ENCODE measurements around the gene ELP1. TPM values are rescaled to one million over a fixed set of nuclear protein-coding genes. Genes with fewer than 3 reads are reported as not detected.
A peak's percentile ranks its signal among the peaks of the same experiment; 100 is the strongest.
"Not testable (repeated sequence)": the region's sequence is repeated elsewhere in the genome, so short reads cannot be mapped to it uniquely, and the experiment has no call there.

Gene ELP1
- total RNA-seq, 1 experiment from 2014 or later, result 49.3 TPM

GRCh38 chr9:108852079-108852478 lies 81.8 kb downstream of the ELP1 start:
- H3K4me3 ChIP-seq, result no peak overlapping the region
- DNase-seq, result no peak
- no peaks in the 10 kb centered on the region for H3K36me3 ChIP-seq
- no peaks in the 10 kb centered on the region for H3K27me3 ChIP-seq
- H3K9me3 ChIP-seq, result no peaks in the 10 kb centered on the region

- Histone ChIP-seq H3K4me3 (no peak overlapping the region), H3K27me3 (no peaks in the 10 kb centered on the region), H3K9me3 (no peaks in the 10 kb centered on the region), H3K36me3 (no peaks in the 10 kb centered on the region)
- DNase-seq, result no peak
Measured at GRCh38 chr9:108851138-108851537, 82.8 kb downstream of the ELP1 start.

GRCh38 chr9:108850293-108850897 lies 83.5 kb downstream of the ELP1 start:
- no peak for DNase-seq

GRCh38 chr9:108848296-108848695 lies 85.6 kb downstream of the ELP1 start:
- H3K9me3 ChIP-seq, H3K36me3 ChIP-seq, H3K27me3 ChIP-seq, DNase-seq, H3K4me3 ChIP-seq: not testable (repeated sequence)

More at GRCh38 chr9:108850293-108850897, 83.5 kb downstream of the ELP1 start:
- Histone ChIP-seq H3K36me3 (no peaks in the 10 kb centered on the region), H3K4me3 (no peak overlapping the region), H3K9me3 (no peaks in the 10 kb centered on the region), H3K27me3 (no peaks in the 10 kb centered on the region)

GRCh38 chr9:108845947-108846346 lies 88.0 kb downstream of the ELP1 start:
- H3K27me3 ChIP-seq, result no peaks in the 10 kb centered on the region
- no peak for DNase-seq

GRCh38 chr9:108845507-108845906 lies 88.4 kb downstream of the ELP1 start:
- no peaks in the 10 kb centered on the region for H3K9me3 ChIP-seq
- no peak for DNase-seq
- H3K4me3 ChIP-seq, result no peak overlapping the region
- no peaks in the 10 kb centered on the region for H3K27me3 ChIP-seq
- H3K36me3 ChIP-seq, result no peaks in the 10 kb centered on the region

More at GRCh38 chr9:108845947-108846346, 88.0 kb downstream of the ELP1 start:
- Histone ChIP-seq H3K4me3 (no peak overlapping the region), H3K36me3 (no peaks in the 10 kb centered on the region), H3K9me3 (no peaks in the 10 kb centered on the region)

GRCh38 chr9:108844856-108845255 lies 89.1 kb downstream of the ELP1 start:
- no peaks in the 10 kb centered on the region for H3K36me3 ChIP-seq
- no peaks in the 10 kb centered on the region for H3K27me3 ChIP-seq
- no peak for DNase-seq
- no peaks in the 10 kb centered on the region for H3K9me3 ChIP-seq
- no peak overlapping the region for H3K4me3 ChIP-seq

- Histone ChIP-seq H3K36me3 (no peaks in the 10 kb centered on the region), H3K4me3 (no peak overlapping the region), H3K9me3 (no peaks in the 10 kb centered on the region), H3K27me3 (no peaks in the 10 kb centered on the region)
- DNase-seq, result no peak
Measured at GRCh38 chr9:108844391-108844790, 89.5 kb downstream of the ELP1 start.

- no peak overlapping the region for H3K4me3 ChIP-seq
Measured at GRCh38 chr9:108842610-108843295, 91.2 kb downstream of the ELP1 start.

GRCh38 chr9:108839561-108839960 lies 94.4 kb downstream of the ELP1 start:
- H3K36me3 ChIP-seq, H3K4me3 ChIP-seq, DNase-seq, H3K9me3 ChIP-seq, H3K27me3 ChIP-seq: not testable (repeated sequence)

More at GRCh38 chr9:108842610-108843295, 91.2 kb downstream of the ELP1 start:
- H3K9me3 ChIP-seq, result no peaks in the 10 kb centered on the region
- DNase-seq, result no peak
- H3K36me3 ChIP-seq, result no peaks in the 10 kb centered on the region
- H3K27me3 ChIP-seq, result no peaks in the 10 kb centered on the region

- H3K4me3 ChIP-seq, result no peak overlapping the region
- DNase-seq, result peak; percentile 13
- no peaks in the 10 kb centered on the region for H3K27me3 ChIP-seq
Measured at GRCh38 chr9:108838017-108838416, 95.9 kb downstream of the ELP1 start.

GRCh38 chr9:108837530-108837929 lies 96.4 kb downstream of the ELP1 start:
- no peak overlapping the region for H3K4me3 ChIP-seq
- H3K9me3 ChIP-seq, result no peaks in the 10 kb centered on the region
- H3K27me3 ChIP-seq, result no peaks in the 10 kb centered on the region
- no peaks in the 10 kb centered on the region for H3K36me3 ChIP-seq
- no peak for DNase-seq

More at GRCh38 chr9:108838017-108838416, 95.9 kb downstream of the ELP1 start:
- no peaks in the 10 kb centered on the region for H3K9me3 ChIP-seq
- no peaks in the 10 kb centered on the region for H3K36me3 ChIP-seq

- Histone ChIP-seq H3K36me3 (no peaks in the 10 kb centered on the region), H3K9me3 (no peaks in the 10 kb centered on the region), H3K4me3 (no peak overlapping the region), H3K27me3 (no peaks in the 10 kb centered on the region)
- peak; percentile 67 for DNase-seq
Measured at GRCh38 chr9:108836781-108837180, 97.1 kb downstream of the ELP1 start.

GRCh38 chr9:108836319-108836718 lies 97.6 kb downstream of the ELP1 start:
- no peak for DNase-seq
- Histone ChIP-seq H3K9me3 (no peaks in the 10 kb centered on the region), H3K4me3 (no peak overlapping the region), H3K36me3 (no peaks in the 10 kb centered on the region), H3K27me3 (no peaks in the 10 kb centered on the region)

- Histone ChIP-seq H3K27me3 (no peaks in the 10 kb centered on the region), H3K4me3 (no peak overlapping the region), H3K9me3 (no peaks in the 10 kb centered on the region), H3K36me3 (no peaks in the 10 kb centered on the region)
- no peak for DNase-seq
Measured at GRCh38 chr9:108835831-108836230, 98.1 kb downstream of the ELP1 start.

GRCh38 chr9:108834959-108835665 lies 98.8 kb downstream of the ELP1 start:
- H3K9me3 ChIP-seq, result no peaks in the 10 kb centered on the region
- no peak for DNase-seq
- no peak overlapping the region for H3K4me3 ChIP-seq

GRCh38 chr9:108832179-108832500 lies 101.8 kb downstream of the ELP1 start:
- H3K4me3 ChIP-seq, result no peak overlapping the region
- H3K9me3 ChIP-seq, result no peaks in the 10 kb centered on the region
- DNase-seq, result no peak
- no peaks in the 10 kb centered on the region for H3K27me3 ChIP-seq
- no peaks in the 10 kb centered on the region for H3K36me3 ChIP-seq

More at GRCh38 chr9:108834959-108835665, 98.8 kb downstream of the ELP1 start:
- H3K27me3 ChIP-seq, result no peaks in the 10 kb centered on the region
- H3K36me3 ChIP-seq, result no peaks in the 10 kb centered on the region
